Lower lobe of right lung (tissue), 2 donors: ENCODE data around the gene BZW1. TPM values are rescaled to one million over a fixed set of nuclear protein-coding genes. Genes with fewer than 3 reads are reported as not detected.
A peak's percentile ranks its signal among the peaks of the same experiment; 100 is the strongest.

Source experiments
- ATAC-seq, 2 donors: fragments of 200-7000 bp; cut with Tn5 transposase; one replicate each; pipeline ENCODE4 v1.9.1; 2020 to 2022; ENCODE audit warnings: mild to moderate bottlenecking in 2 of 2, moderate library complexity in 2 of 2
- DNase-seq: peaks from one replicate; pipeline ENCODE4 v3.0.0-alpha.2; 2020
- H3K27ac ChIP-seq: fragments of 200-600 bp; one replicate; pipeline ENCODE4 v1.8.0; 2022
- H3K27me3 ChIP-seq: fragments of 200-600 bp; one replicate; pipeline ENCODE4 v1.8.0; 2022; ENCODE audit warnings: low read depth
- H3K36me3 ChIP-seq: fragments of 200-600 bp; one replicate; pipeline ENCODE4 v1.8.0; 2022; ENCODE audit warnings: mild to moderate bottlenecking
- H3K4me1 ChIP-seq: fragments of 200-600 bp; one replicate; pipeline ENCODE4 v1.8.0; 2022
- H3K4me3 ChIP-seq: fragments of 200-600 bp; one replicate; pipeline ENCODE4 v1.8.0; 2022; ENCODE audit warnings: mild to moderate bottlenecking
- H3K9me3 ChIP-seq: fragments of 200-600 bp; one replicate; pipeline ENCODE4 v1.8.0; 2022
- CTCF ChIP-seq: fragments of 200-600 bp; IDR thresholded peaks from one replicate; pipeline ENCODE4 v1.8.0; 2022; ENCODE audit warnings: antibody characterized with exemption, mild to moderate bottlenecking
- intact Hi-C: fragments of 100-400 bp; cut with DNase I; formaldehyde crosslinking; loops from one replicate; pipeline ENCODE4 v1.11.0; 2022
- total RNA-seq: library from RNA; stranded (reverse); fragmentation: NEBNext Ultra II Directional; extraction: Animal tissue kit (Norgen Biotek cat#: 25700); gene quantifications from one replicate; pipeline ENCODE4 v1.2.1, GENCODE V29; 2021
- donor health status: DM: no; HTN: yes; CAD: no; lungs with severe emphysema.

Gene BZW1
- total RNA-seq, 1 donor from 2014 or later: 154 TPM

- H3K4me3 ChIP-seq: no peak overlapping the region
- H3K27ac ChIP-seq: no peak overlapping the region
- TF ChIP-seq CTCF: no peak
- intact Hi-C loops: no loop called here
- no peaks in the 10 kb centered on the region for H3K27me3 ChIP-seq
- H3K36me3 ChIP-seq: no peaks in the 10 kb centered on the region
- no peaks in the 10 kb centered on the region for H3K4me1 ChIP-seq
- no peaks in the 10 kb centered on the region for H3K9me3 ChIP-seq
- no peak for ATAC-seq
- no peak for DNase-seq
Observed at GRCh38 chr2:200767111-200767885, 44.4 kb upstream of the BZW1 start.

- TF ChIP-seq CTCF: no peak
- peak in 1 of 2 donors; percentile 32 for ATAC-seq
Observed at GRCh38 chr2:200770847-200771246, 40.9 kb upstream of the BZW1 start.

GRCh38 chr2:200772620-200773019 is 39.1 kb upstream of the BZW1 start:
- H3K27me3 ChIP-seq: no peaks in the 10 kb centered on the region
- TF ChIP-seq CTCF: no peak
- intact Hi-C loops: no loop called here
- no peaks in the 10 kb centered on the region for H3K4me1 ChIP-seq
- no peak overlapping the region for H3K27ac ChIP-seq
- no peaks in the 10 kb centered on the region for H3K36me3 ChIP-seq
- H3K4me3 ChIP-seq: no peak overlapping the region
- DNase-seq (no peak), ATAC-seq (no peak)
- H3K9me3 ChIP-seq: no peaks in the 10 kb centered on the region

More at GRCh38 chr2:200770847-200771246, 40.9 kb upstream of the BZW1 start:
- Histone ChIP-seq H3K27me3 (no peaks in the 10 kb centered on the region), H3K4me1 (no peaks in the 10 kb centered on the region), H3K4me3 (no peak overlapping the region), H3K9me3 (no peaks in the 10 kb centered on the region), H3K27ac (no peak overlapping the region), H3K36me3 (no peaks in the 10 kb centered on the region)
- intact Hi-C loops: no loop called here
- no peak for DNase-seq

GRCh38 chr2:200773083-200773482 is 38.6 kb upstream of the BZW1 start:
- no peak for TF ChIP-seq CTCF
- Histone ChIP-seq H3K9me3 (no peaks in the 10 kb centered on the region), H3K27ac (no peak overlapping the region), H3K4me1 (no peaks in the 10 kb centered on the region), H3K4me3 (no peak overlapping the region), H3K36me3 (no peaks in the 10 kb centered on the region), H3K27me3 (no peaks in the 10 kb centered on the region)
- DNase-seq (no peak), ATAC-seq (no peak)
- intact Hi-C loops: no loop called here

- Histone ChIP-seq H3K27me3 (no peaks in the 10 kb centered on the region), H3K4me3 (no peak overlapping the region), H3K4me1 (no peaks in the 10 kb centered on the region), H3K27ac (no peak overlapping the region), H3K9me3 (no peaks in the 10 kb centered on the region), H3K36me3 (no peaks in the 10 kb centered on the region)
- intact Hi-C loops: no loop called here
- DNase-seq (no peak), ATAC-seq (no peak)
- no peak for TF ChIP-seq CTCF
Observed at GRCh38 chr2:200774920-200775319, 36.8 kb upstream of the BZW1 start.
